Measurements from ENCODE around the gene PPP1R12C. TPM values are rescaled to one million over a fixed set of nuclear protein-coding genes. Genes with fewer than 3 reads are reported as not detected.
"Not testable (repeated sequence)": the region's sequence is repeated elsewhere in the genome, so short reads cannot be mapped to it uniquely, and the experiment has no call there.

PPP1R12C gene
- total RNA-seq, 1 experiment from 2014 or later: 79.9 TPM

DNA sequence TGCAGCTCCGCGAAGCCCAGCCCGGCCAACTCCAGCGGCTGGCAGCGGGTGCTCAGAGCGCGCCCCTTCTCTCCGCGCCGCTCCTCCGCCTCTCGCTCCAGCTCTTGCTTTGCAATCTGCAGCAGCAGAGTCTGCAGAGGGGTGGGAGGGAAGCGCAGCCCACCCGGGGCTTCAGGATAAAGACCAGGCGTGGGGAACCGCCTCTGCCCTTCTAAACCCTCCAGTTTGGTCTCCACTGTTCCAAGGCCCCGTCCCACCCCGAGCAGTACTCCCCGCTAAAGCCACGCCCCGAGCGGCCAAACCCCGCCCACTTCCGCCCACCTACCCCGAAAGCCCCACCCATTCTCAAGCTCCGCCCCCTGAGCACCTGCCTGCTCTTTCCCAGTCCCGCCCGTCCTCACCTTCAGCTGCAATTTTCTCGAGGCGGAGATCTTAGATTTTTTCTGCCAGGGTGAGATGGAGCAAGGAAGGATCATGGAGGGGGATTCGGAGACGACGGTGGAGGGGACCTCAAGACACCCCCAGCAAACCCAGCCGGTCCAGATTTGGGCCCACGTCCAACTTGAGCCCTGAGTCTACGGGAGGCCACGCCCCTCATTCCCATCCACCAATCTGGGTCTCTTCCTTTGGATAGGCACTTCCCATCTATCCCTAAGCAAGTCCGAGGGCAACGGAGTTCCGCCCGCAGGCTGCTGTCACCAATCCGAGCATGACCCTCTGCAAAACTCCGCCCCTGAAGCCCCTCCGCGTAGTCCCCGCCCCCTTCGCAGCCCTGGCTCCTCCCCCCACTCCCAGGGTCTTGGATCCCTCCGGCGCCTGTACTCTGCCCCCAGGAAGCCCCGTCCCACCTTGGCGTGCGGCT lies 39.0 kb upstream of the PPP1R12C start:
- H3K9ac ChIP-seq (ENCODE audit: extremely low read depth, insufficient read length, low read length): peak overlapping the region; percentile 37
- TF ChIP-seq, protein P1, sequence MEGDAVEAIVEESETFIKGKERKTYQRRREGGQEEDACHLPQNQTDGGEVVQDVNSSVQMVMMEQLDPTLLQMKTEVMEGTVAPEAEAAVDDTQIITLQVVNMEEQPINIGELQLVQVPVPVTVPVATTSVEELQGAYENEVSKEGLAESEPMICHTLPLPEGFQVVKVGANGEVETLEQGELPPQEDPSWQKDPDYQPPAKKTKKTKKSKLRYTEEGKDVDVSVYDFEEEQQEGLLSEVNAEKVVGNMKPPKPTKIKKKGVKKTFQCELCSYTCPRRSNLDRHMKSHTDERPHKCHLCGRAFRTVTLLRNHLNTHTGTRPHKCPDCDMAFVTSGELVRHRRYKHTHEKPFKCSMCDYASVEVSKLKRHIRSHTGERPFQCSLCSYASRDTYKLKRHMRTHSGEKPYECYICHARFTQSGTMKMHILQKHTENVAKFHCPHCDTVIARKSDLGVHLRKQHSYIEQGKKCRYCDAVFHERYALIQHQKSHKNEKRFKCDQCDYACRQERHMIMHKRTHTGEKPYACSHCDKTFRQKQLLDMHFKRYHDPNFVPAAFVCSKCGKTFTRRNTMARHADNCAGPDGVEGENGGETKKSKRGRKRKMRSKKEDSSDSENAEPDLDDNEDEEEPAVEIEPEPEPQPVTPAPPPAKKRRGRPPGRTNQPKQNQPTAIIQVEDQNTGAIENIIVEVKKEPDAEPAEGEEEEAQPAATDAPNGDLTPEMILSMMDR (conservative IDR thresholded peaks at IDR 0.05): no peak

DNA sequence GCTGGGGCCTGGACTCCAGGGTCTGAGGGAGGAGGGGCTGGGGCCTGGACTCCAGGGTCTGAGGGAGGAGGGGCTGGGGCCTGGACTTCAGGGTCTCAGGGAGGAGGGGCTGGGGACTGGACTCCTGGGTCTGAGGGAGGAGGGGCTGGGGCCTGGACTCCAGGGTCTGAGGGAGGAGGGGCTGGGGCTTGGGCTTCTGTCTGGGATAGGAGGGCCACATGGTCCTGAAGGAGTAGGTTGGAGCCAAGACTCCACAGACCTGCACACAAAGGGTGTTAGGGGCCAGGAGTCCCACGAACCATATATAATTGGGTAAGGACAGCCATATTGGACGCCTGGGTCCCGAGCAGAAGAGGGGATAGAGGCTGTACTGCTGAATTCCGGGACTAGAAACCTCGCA lies 38.3 kb upstream of the PPP1R12C start:
- not testable (repeated sequence) for H3K79me2 ChIP-seq (ENCODE audit: insufficient read depth, low read length); H2BK20ac ChIP-seq (ENCODE audit: low read depth, low read length, poor library complexity, severe bottlenecking); H2BK5ac ChIP-seq (ENCODE audit: insufficient read length, low read length); H3K23me2 ChIP-seq (ENCODE audit: insufficient read length, low read depth, low read length, poor library complexity, severe bottlenecking); H2BK15ac ChIP-seq (ENCODE audit: low read depth, low read length); H3K9me3 Mint-ChIP-seq; H3T11ph ChIP-seq (ENCODE audit: low read length); H3K18ac ChIP-seq (ENCODE audit: insufficient read length, low read depth, low read length); H3K9me3 ChIP-seq (ENCODE audit: control insufficient read depth, low read depth, low read length); H4K20me1 ChIP-seq (ENCODE audit: control insufficient read depth, insufficient read depth, insufficient read length); H3K27ac ChIP-seq (ENCODE audit: insufficient read length, low read depth, low read length); H3K27ac Mint-ChIP-seq; DNase-seq; H2AFZ ChIP-seq (ENCODE audit: low read length); H2BK12ac ChIP-seq (ENCODE audit: insufficient read length, low read depth, low read length); H3K4ac ChIP-seq (ENCODE audit: low read depth, low read length); H2AK5ac ChIP-seq (ENCODE audit: insufficient read length, low read length); H3K56ac ChIP-seq (ENCODE audit: insufficient read length, low read depth, low read length); H3K4me1 ChIP-seq (ENCODE audit: insufficient read depth, low read length); H3K23ac ChIP-seq (ENCODE audit: insufficient read length, low read depth, low read length); H4K8ac ChIP-seq (replicated peaks; ENCODE audit: insufficient read length, low read depth, low read length); H4K91ac ChIP-seq (ENCODE audit: insufficient read length, low read depth, low read length); H3K27me3 ChIP-seq (ENCODE audit: insufficient read depth, low read length); H3K79me1 ChIP-seq (ENCODE audit: insufficient read depth, low read depth, low read length, poor library complexity, severe bottlenecking); H2BK120ac ChIP-seq (ENCODE audit: low read depth, low read length, poor library complexity, severe bottlenecking); H4K5ac ChIP-seq (ENCODE audit: insufficient read length, low read depth, low read length)
- H3K4me2 ChIP-seq (ENCODE audit: insufficient read depth, insufficient read length, low read length): peak overlapping the region; percentile 89
- Mint-ChIP-seq H3K4me3 (peak overlapping the region; percentile 81 to 95), H3K36me3 (ENCODE audit: insufficient read depth in 1 of 3, low read depth in 3 of 3) (peaks cover 25 to 39% (median 34%) of the 10 kb centered on the region in 3 experiments), H3K27me3 (ENCODE audit: low read depth) (peaks cover 14% of the 10 kb centered on the region), H3K4me1 (peaks cover 18 to 24% of the 10 kb centered on the region in 2 experiments)
- peak overlapping the region; percentile 65; the same call in 1 of the 2 replicates for H3K14ac ChIP-seq (ENCODE audit: insufficient read depth, low read length)
- WGBS (ENCODE audit: extremely low coverage, insufficient read length, low lambda C conversion rate): no CpG with 5 or more reads among the region's 5 CpGs
- H3K9ac ChIP-seq (ENCODE audit: extremely low read depth, insufficient read length, low read length): peak overlapping the region; percentile 56

More for the DNA sequence above, 39.0 kb upstream of the PPP1R12C start:
- peak; percentile 99 for DNase-seq
- Histone ChIP-seq H4K91ac (ENCODE audit: insufficient read length, low read depth, low read length) (no peak overlapping the region), H2BK15ac (ENCODE audit: low read depth, low read length) (no peak overlapping the region), H3K27me3 (ENCODE audit: insufficient read depth, low read length) (no peaks in the 10 kb centered on the region), H3K23me2 (ENCODE audit: insufficient read length, low read depth, low read length, poor library complexity, severe bottlenecking) (peaks cover 13% of the 10 kb centered on the region), H2AFZ (ENCODE audit: low read length) (no peak overlapping the region), H3K79me2 (ENCODE audit: insufficient read depth, low read length) (no peaks in the 10 kb centered on the region), H4K5ac (ENCODE audit: insufficient read length, low read depth, low read length) (no peak overlapping the region), H4K20me1 (ENCODE audit: control insufficient read depth, insufficient read depth, insufficient read length) (no peaks in the 10 kb centered on the region), H3K14ac (ENCODE audit: insufficient read depth, low read length) (peak overlapping the region; percentile 65), H2BK20ac (ENCODE audit: low read depth, low read length, poor library complexity, severe bottlenecking) (no peak overlapping the region), H3K9me3 (ENCODE audit: control insufficient read depth, low read depth, low read length) (no peaks in the 10 kb centered on the region), H2BK120ac (ENCODE audit: low read depth, low read length, poor library complexity, severe bottlenecking) (no peak overlapping the region), H3K79me1 (ENCODE audit: insufficient read depth, low read depth, low read length, poor library complexity, severe bottlenecking) (no peaks in the 10 kb centered on the region), H3K4me2 (ENCODE audit: insufficient read depth, insufficient read length, low read length) (peak overlapping the region; percentile 89), H3K4me1 (ENCODE audit: insufficient read depth, low read length) (no peaks in the 10 kb centered on the region; the same call in 1 of the 2 replicates), H3K18ac (ENCODE audit: insufficient read length, low read depth, low read length) (no peak overlapping the region), H3K23ac (ENCODE audit: insufficient read length, low read depth, low read length) (no peak overlapping the region), H2AK5ac (ENCODE audit: insufficient read length, low read length) (no peak overlapping the region), H3K4ac (ENCODE audit: low read depth, low read length) (no peak overlapping the region), H3T11ph (ENCODE audit: low read length) (no peak overlapping the region), H3K27ac (ENCODE audit: insufficient read length, low read depth, low read length) (no peak overlapping the region), H3K56ac (ENCODE audit: insufficient read length, low read depth, low read length) (no peak overlapping the region), H4K8ac (replicated peaks; ENCODE audit: insufficient read length, low read depth, low read length) (no peak overlapping the region), H2BK12ac (ENCODE audit: insufficient read length, low read depth, low read length) (no peak overlapping the region), H2BK5ac (ENCODE audit: insufficient read length, low read length) (no peak overlapping the region)
- Mint-ChIP-seq H3K4me3 (peak overlapping the region; percentile 81 to 95), H3K27ac (peak overlapping the region; percentile 93 to 94 (median 94); a peak in 6 of 7 replicates), H3K27me3 (ENCODE audit: low read depth) (peaks cover 19% of the 10 kb centered on the region), H3K4me1 (peaks cover 18 to 27% of the 10 kb centered on the region in 2 experiments), H3K36me3 (ENCODE audit: insufficient read depth in 1 of 3, low read depth in 3 of 3) (peaks cover 23 to 32% (median 28%) of the 10 kb centered on the region in 3 experiments), H3K9me3 (no peaks in the 10 kb centered on the region; a peak in 2 of 5 replicates)
- no CpG with 5 or more reads among the region's 52 CpGs for WGBS (ENCODE audit: extremely low coverage, insufficient read length, low lambda C conversion rate)

Data from H9 (cell line).